ENCODE results near the gene MDP1.

DNA sequence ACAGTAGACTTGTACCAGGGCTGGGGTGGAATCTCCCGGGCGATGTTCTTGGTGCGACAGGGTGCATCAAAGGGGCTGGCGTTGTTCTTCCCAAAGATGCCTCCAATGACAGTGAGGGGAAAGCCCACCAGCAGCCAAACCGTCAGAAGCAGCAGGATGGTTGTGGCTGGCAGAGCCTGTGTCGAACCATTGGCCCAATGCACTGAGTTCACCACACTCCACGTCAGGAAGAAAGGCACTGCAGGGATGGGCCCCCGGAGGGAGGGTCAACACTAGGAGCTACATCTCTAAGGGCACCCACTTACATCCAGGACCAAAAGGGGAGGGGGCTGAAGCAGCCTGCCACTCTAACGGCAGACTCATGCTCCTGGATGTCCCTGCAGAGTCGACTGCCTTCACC lies 25.4 kb downstream of the MDP1 start:
- TF ChIP-seq EHMT2 (IDR thresholded peaks at IDR 0.05; ENCODE audit: low read depth) (no peak), POLR2A (IDR thresholded peaks at IDR 0.05; ENCODE audit: low read length) (no peak), CEBPB (IDR thresholded peaks at IDR 0.05) (no peak)
- TF ChIP-seq, protein P1, sequence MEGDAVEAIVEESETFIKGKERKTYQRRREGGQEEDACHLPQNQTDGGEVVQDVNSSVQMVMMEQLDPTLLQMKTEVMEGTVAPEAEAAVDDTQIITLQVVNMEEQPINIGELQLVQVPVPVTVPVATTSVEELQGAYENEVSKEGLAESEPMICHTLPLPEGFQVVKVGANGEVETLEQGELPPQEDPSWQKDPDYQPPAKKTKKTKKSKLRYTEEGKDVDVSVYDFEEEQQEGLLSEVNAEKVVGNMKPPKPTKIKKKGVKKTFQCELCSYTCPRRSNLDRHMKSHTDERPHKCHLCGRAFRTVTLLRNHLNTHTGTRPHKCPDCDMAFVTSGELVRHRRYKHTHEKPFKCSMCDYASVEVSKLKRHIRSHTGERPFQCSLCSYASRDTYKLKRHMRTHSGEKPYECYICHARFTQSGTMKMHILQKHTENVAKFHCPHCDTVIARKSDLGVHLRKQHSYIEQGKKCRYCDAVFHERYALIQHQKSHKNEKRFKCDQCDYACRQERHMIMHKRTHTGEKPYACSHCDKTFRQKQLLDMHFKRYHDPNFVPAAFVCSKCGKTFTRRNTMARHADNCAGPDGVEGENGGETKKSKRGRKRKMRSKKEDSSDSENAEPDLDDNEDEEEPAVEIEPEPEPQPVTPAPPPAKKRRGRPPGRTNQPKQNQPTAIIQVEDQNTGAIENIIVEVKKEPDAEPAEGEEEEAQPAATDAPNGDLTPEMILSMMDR (IDR thresholded peaks at IDR 0.05) = no peak
- TF ChIP-seq, protein P2, sequence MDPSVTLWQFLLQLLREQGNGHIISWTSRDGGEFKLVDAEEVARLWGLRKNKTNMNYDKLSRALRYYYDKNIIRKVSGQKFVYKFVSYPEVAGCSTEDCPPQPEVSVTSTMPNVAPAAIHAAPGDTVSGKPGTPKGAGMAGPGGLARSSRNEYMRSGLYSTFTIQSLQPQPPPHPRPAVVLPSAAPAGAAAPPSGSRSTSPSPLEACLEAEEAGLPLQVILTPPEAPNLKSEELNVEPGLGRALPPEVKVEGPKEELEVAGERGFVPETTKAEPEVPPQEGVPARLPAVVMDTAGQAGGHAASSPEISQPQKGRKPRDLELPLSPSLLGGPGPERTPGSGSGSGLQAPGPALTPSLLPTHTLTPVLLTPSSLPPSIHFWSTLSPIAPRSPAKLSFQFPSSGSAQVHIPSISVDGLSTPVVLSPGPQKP (IDR thresholded peaks at IDR 0.05; ENCODE audit: low read depth, low read length) = no peak
- TF ChIP-seq, protein P3, sequence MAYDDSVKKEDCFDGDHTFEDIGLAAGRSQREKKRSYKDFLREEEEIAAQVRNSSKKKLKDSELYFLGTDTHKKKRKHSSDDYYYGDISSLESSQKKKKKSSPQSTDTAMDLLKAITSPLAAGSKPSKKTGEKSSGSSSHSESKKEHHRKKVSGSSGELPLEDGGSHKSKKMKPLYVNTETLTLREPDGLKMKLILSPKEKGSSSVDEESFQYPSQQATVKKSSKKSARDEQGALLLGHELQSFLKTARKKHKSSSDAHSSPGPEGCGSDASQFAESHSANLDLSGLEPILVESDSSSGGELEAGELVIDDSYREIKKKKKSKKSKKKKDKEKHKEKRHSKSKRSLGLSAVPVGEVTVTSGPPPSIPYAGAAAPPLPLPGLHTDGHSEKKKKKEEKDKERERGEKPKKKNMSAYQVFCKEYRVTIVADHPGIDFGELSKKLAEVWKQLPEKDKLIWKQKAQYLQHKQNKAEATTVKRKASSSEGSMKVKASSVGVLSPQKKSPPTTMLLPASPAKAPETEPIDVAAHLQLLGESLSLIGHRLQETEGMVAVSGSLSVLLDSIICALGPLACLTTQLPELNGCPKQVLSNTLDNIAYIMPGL (CRISPR knock-in tag; IDR thresholded peaks at IDR 0.05; ENCODE audit: borderline replicate concordance) = no peak
- TF ChIP-seq, protein P4, sequence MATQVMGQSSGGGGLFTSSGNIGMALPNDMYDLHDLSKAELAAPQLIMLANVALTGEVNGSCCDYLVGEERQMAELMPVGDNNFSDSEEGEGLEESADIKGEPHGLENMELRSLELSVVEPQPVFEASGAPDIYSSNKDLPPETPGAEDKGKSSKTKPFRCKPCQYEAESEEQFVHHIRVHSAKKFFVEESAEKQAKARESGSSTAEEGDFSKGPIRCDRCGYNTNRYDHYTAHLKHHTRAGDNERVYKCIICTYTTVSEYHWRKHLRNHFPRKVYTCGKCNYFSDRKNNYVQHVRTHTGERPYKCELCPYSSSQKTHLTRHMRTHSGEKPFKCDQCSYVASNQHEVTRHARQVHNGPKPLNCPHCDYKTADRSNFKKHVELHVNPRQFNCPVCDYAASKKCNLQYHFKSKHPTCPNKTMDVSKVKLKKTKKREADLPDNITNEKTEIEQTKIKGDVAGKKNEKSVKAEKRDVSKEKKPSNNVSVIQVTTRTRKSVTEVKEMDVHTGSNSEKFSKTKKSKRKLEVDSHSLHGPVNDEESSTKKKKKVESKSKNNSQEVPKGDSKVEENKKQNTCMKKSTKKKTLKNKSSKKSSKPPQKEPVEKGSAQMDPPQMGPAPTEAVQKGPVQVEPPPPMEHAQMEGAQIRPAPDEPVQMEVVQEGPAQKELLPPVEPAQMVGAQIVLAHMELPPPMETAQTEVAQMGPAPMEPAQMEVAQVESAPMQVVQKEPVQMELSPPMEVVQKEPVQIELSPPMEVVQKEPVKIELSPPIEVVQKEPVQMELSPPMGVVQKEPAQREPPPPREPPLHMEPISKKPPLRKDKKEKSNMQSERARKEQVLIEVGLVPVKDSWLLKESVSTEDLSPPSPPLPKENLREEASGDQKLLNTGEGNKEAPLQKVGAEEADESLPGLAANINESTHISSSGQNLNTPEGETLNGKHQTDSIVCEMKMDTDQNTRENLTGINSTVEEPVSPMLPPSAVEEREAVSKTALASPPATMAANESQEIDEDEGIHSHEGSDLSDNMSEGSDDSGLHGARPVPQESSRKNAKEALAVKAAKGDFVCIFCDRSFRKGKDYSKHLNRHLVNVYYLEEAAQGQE (IDR thresholded peaks at IDR 0.05) = no peak
